NCI-H510A (cell line): ENCODE results near the gene MOG.

Experiments used
- DNase-seq: peaks from one replicate; lab custom pipeline; 2025; lab: John Stamatoyannopoulos, UW

The MOG gene

DNA sequence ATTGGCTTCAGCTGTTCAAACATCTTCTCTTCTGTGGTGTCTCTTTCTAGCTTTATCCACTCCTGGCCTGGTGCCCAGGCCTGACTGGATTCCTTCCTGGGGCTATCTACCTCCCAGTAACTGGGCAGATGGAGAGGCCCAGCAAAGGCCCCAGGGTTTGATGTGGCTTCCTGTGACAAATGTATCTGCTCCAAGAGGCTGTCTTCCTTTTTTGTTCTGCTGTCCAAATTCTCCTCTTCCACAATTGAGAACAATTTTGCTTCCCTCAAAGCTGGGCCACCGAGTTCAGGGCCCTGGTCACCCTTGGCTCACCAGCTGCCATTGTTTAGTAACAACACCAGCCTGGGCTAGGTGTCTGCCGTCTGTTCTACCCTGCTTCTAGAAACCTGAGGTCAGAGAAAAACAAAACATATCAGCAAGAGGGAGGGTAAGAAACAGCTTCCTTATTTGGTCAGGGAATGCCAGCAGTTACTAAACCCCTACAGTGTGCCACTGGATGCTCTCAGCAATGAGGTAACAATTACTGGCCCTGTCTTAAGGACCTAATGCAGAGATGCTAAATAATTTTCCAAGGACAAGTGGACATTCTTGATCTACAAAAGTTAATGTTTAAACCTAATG, 20.2 kb downstream of the MOG start:
- DNase-seq, result no peak

GRCh38 chr6:29678114-29678513, 21.2 kb downstream of the MOG start:
- no peak for DNase-seq

DNA sequence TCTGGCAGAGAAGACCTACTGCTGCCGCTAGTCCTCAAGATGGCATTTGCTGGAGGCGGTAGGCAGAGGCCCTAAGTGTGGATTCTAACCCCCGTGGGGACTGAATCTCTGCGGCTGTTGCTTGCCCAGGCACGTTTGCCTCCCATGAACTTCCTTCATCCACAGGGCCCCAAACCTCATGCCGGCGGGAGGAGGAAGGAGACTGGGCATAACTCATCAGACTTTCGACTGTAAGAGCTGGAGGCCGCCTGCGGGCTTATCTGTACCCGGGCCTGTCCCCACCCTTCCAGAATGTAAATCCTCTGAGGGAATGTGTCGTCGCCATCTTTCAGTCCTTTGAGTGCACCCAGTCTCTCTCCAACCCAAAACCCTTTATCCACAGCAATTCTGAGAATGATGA, 23.1 kb downstream of the MOG start:
- DNase-seq, result no peak

DNA sequence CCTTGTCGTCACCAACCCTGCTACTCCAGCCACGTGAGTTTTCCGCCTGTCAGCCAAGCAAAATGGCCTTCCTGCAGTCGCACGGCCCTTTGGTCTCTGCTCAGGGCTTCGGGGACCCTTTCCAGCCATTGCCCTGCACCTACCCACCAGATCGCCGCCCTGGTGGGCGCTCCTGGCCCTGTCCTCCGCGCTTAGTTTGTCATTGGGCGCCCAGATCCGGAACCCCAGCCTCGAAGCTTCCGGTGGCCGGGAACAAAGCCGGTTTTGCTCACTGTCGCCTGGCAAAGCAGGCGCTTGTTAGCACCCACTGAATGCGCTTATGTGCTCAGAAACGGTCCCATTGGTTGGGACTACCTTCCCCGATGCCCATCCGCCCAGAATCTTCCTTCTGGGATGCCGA, 23.5 kb downstream of the MOG start:
- DNase-seq, result no peak

DNA sequence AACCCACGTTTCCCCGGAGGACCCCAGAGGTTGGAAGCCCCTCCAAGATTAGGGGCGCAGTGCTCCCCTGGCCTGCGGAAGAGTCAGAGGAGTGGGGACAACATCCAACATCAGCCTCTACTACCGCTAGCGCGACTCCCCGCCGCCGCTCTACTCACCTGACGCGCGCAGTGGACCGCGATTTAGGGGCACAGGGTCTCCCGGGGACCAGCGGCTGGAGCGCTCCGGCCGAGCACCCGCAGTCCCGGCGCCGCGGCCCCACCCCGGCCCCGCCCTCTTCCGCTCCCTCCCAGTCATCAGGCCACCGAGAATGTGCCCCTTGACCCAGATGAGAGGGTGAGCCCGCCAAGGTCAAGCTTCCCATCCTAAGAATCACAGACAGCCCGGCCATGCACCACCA, 24.0 kb downstream of the MOG start, which contains the start of gene ZFP57:
Gene ZFP57 (minus strand): TSS at position 249 of the 400 bp plus-strand sequence. CDS start 4,149 bp downstream, outside the sequence.
- DNase-seq, result no peak

DNA sequence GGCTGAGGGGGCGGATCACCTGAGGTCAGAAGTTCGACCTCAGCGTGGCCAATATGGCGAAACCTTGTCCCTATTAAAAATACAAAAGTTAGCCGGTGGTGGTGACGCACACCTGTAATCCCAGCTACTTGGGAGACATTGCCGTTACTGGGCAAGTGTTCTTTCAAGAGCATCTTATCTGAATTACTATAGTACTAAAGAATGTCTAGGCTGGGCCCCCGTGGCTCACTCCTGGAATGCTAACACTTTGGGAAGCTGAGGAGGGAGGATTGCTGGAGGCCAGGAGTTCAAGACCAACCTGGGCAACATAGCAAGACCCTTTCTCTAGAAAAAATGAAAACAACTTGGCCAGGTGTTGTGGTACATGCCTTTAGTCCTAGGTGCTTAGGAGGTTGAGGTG, 24.9 kb downstream of the MOG start:
- DNase-seq, result no peak

GRCh38 chr6:29685718-29686326, 28.9 kb downstream of the MOG start:
- no peak for DNase-seq

- no peak for DNase-seq
These were observed 37.7 kb downstream of the MOG start for GRCh38 chr6:29694637-29695036.

GRCh38 chr6:29696147-29697125, 39.5 kb downstream of the MOG start:
- no peak for DNase-seq

DNA sequence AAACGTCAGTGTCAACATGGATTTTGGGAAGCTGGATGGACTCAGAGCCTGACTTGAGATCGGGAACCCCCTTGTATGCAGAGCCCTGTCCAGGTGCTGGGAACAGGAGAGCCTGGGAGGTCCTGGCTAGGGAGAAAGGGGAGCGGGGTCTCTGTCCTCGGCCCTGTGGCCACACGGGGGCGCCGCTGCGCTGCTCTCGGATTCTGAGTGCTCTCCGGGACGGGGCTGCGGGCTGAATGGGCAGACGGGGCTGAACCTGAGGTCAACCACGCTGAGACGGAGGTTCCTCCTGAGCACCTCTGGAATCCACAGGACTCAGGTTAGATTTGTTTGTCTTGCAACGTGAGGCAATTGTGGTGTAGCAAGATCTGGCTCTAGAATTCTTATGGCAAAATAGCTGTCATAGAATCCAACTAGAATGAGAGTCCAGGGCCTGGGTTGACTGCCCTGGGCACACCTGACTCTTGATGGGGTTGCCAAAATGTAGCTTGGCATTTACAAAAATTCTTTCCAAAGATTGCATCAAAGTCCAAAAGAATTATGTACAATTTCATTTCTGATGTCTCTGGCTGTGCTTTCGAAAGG, 45.7 kb downstream of the MOG start:
- no peak for DNase-seq

DNA sequence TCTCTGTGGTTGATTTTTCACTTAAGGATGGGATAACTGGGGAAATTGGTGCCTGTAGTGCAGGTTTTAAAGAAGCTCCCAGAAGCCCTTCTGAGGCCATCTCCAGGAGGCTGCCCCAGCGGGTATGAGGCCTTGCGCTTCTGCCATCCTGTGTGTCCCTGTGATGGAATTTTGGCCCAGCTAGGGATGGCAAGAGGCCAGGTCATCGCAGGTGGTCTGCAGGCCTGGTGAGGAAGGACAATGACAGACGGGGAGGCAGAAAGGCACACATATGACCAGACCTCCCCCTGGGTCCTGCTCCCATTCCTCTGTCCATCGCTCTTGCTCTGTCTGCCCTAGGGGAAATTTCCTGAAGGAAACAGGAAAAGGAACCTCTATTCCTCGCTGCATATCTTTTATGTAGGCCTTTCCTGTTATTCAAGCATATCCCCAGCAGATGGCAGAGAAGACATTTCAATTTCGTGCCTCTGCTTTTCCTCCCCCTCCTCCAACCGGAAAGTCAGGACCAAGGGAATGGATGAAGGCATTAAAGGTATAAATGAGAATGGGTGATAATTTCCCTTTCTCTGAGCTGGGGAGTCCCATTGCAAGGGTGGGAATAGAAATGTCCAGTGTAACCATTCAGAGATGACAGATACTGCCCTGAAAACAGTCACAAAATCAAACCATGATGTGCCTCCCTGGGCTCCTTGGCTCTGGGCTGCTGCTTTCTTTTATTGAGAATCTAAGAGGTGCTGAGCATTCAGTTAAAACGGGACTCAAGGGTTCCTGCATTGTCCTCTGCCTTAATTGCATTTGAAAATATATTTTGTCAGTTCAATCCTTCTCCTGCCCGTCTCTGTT, 48.7 kb downstream of the MOG start:
- DNase-seq, result no peak

DNA sequence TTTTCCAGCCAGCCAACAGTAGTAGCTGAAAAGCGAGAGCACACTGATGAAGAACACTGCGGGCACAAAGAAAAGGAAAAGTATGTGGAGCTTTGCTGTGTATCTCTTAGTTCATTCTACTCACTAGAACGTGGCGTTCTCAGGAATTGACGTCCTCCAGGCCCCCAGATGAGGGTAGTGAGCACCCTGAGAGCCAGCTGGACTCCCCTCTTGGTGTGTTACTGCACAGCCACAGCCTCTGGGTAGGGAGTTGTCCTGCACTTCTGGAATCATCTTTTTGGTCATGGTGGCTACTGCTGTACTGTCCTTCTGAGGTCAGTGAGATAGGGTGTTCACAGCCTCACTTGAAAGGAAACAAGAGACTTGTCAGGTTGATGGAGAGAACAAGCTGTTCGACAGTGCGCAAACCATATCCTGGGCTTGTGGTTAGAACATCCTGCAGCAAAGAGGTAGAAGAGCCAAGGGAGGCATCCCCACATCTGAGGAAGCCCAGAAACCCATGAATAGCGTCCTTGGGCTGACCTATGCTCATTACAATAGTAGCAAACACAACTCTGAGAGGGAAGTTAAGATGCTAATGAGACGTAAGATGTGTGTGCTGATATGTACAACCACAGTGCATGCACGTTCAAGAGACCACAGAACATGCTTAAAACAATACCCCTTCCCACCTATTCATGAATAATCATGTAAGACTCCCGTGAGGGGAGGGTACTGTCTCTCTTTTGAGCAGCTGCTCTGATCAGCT, 51.7 kb downstream of the MOG start:
- DNase-seq, result no peak

DNA sequence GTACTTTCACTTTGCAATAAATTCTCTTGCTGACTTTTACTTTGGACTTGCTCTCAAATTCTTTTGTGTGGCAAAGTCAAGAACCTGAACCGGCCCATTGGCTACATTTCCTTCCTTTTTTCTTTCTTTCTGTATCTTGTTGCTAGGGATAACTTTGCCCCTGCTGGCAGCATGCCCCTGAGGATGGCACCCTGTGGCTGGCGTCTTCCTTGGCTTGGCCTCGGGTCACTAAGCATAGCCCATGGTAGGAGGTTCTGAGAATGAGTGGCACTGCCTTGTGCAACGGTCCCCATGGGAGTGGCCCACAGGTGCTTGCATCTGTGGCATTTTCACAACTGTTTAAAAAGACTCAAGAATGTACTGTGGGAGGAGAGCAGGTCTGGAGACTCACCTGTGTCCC, 52.3 kb downstream of the MOG start:
- no peak for DNase-seq

- DNase-seq, result no peak
These were observed 53.5 kb downstream of the MOG start for GRCh38 chr6:29710281-29710941.

DNA sequence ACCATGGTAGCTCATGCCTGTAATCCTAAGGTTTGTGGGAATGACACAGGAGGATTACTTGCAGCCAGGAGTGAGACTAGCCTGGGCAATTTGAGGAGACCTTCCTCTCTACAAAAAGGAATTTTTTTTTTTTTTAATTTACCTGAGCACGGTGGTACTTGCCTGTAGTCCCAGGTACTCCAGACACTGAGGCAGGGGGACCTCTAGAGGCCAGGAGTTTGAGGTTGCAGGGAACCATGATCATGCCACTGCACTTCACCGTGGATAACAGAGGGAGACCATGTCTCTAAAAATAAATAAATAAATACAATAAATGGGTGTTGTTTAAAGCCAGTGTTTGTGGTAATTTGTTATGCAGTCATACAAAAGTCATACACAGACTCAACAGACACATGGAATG, 64.0 kb downstream of the MOG start:
- DNase-seq, result no peak
